22Rv1 (cell line): ENCODE data around the gene SLC36A3.

Source experiments
- CTCF ChIP-seq: fragments of 450-650 bp; IDR thresholded peaks from 2 replicates; pipeline ENCODE4 v1.5.1; 2017; ENCODE audit warnings: mild to moderate bottlenecking
- ZFX ChIP-seq: fragments of 450-650 bp; IDR thresholded peaks from 2 replicates; pipeline ENCODE4 v1.6.1; 2017; ENCODE audit warnings: antibody characterized with exemption, borderline replicate concordance

GRCh38 chr5:151252762-151253604 lies 50.6 kb downstream of the SLC36A3 start, which contains the start of gene GM2A:
- TF ChIP-seq CTCF, result no peak
- TF ChIP-seq ZFX, result no peak
